Measurements from ENCODE around the gene MRPS35. TPM values are rescaled to one million over a fixed set of nuclear protein-coding genes. Genes with fewer than 3 reads are reported as not detected.

The MRPS35 gene
- total RNA-seq, 1 donor from 2014 or later: 41.1 TPM

DNA sequence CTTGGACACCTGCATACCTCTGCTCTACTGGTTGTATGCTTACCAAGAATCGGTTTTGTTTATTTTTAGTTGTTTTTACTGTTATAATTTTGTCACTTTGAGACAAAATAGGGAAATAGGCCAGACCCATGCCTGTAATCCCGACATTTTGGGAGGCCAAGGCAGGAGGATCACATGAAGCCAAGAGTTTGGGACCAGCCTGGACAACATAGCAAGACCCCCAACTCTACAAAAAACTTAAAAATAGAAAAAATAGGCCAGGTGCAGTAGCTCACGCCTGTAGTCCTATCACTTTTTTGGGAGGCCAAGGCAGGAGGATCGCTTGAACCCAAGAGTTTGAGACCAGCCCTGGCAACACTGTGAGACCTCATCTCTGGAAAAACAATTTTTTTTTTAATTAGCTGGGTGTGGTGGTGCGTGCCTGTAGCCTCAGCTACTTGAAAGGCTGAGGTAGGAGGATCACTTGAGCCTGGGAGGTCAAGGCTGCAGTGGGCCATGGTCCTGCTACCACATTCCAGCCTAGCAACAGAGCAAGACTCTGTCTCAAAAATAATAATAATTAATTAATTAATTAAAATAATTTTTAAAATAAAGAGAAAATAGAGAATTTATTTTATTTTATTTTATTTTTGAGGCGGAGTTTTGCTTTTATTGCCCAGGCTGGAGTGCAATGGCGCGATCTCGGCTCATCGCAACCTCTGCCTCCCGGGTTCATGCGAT, 1.3 kb upstream of the MRPS35 start:
- no peak overlapping the region for H3K27ac Mint-ChIP-seq
- H3K27me3 Mint-ChIP-seq: peaks cover 7% of the 10 kb centered on the region
- peaks cover 12% of the 10 kb centered on the region for H3K4me1 Mint-ChIP-seq (ENCODE audit: unreplicated experiment)
- peaks cover 23% of the 10 kb centered on the region for H3K36me3 Mint-ChIP-seq
- TF ChIP-seq, protein P1, sequence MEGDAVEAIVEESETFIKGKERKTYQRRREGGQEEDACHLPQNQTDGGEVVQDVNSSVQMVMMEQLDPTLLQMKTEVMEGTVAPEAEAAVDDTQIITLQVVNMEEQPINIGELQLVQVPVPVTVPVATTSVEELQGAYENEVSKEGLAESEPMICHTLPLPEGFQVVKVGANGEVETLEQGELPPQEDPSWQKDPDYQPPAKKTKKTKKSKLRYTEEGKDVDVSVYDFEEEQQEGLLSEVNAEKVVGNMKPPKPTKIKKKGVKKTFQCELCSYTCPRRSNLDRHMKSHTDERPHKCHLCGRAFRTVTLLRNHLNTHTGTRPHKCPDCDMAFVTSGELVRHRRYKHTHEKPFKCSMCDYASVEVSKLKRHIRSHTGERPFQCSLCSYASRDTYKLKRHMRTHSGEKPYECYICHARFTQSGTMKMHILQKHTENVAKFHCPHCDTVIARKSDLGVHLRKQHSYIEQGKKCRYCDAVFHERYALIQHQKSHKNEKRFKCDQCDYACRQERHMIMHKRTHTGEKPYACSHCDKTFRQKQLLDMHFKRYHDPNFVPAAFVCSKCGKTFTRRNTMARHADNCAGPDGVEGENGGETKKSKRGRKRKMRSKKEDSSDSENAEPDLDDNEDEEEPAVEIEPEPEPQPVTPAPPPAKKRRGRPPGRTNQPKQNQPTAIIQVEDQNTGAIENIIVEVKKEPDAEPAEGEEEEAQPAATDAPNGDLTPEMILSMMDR (conservative IDR thresholded peaks at IDR 0.05): no peak
- no peak for DNase-seq (ENCODE audit: extremely low spot score, unreplicated experiment)
- no peaks in the 10 kb centered on the region for H3K9me3 Mint-ChIP-seq
- H3K4me3 Mint-ChIP-seq: no peak overlapping the region

DNA sequence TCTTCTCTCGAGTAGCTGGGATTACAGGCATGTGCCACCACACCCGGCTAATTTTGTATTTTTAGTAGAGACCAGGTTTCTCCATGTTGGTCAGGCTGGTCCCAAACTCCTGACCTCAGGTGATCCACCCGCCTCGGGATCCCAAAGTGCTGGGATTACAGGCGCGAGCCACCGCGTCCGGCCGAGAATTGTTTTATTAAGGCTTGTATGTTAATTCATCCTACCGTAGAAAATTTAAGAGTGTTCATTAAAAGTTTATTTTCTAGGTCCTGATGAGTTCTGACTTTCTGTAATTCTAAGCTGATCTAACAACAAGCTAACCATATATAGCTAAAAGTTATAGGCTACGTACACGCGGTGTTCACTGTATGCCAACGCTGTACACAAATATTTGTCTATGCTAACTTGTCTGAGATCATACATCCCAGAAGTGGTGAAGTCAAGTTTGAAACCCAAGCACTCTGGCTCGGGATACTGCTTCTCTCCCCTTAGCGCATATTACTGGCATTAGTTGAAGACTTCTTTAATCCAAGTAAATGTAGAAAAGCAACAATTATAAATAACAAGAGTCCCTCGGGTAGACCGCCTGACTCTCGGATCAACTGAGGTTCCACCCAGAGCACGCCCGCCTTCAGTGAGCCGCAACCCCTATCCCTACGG, 570 bp upstream of the MRPS35 start:
- Mint-ChIP-seq H3K4me1 (ENCODE audit: unreplicated experiment) (peaks cover 12% of the 10 kb centered on the region), H3K27me3 (peaks cover 7% of the 10 kb centered on the region), H3K4me3 (peak overlapping the region; percentile 96), H3K9me3 (no peaks in the 10 kb centered on the region), H3K36me3 (peaks cover 28% of the 10 kb centered on the region), H3K27ac (peak overlapping the region; percentile 93)
- DNase-seq (ENCODE audit: extremely low spot score, unreplicated experiment): no peak
- TF ChIP-seq, protein P1 (conservative IDR thresholded peaks at IDR 0.05): no peak

DNA sequence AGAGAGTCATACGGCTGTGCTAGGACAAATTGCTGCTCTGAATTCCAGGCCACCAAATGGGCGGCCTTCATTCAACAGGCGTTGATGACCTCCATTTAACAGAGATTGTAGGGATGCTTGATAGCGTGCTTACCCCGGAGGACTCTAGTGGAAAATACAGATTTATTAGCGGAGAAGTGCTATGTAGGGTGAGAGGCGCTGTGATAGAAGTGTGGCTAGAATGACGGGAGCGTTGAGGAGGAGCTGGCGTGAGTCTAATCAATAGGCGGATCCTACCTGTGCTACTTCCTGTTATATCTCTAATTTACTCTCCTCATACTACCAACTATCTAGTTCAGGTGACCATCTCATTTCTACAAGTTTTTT, 668 bp downstream of the MRPS35 start:
- peak overlapping the region; percentile 96 for H3K4me3 Mint-ChIP-seq
- peaks cover 7% of the 10 kb centered on the region for H3K27me3 Mint-ChIP-seq
- H3K4me1 Mint-ChIP-seq (ENCODE audit: unreplicated experiment): peaks cover 12% of the 10 kb centered on the region
- no peak for DNase-seq (ENCODE audit: extremely low spot score, unreplicated experiment)
- peaks cover 33% of the 10 kb centered on the region for H3K36me3 Mint-ChIP-seq
- no peaks in the 10 kb centered on the region for H3K9me3 Mint-ChIP-seq
- peak overlapping the region; percentile 93 for H3K27ac Mint-ChIP-seq
- TF ChIP-seq, protein P1 (conservative IDR thresholded peaks at IDR 0.05): no peak

DNA sequence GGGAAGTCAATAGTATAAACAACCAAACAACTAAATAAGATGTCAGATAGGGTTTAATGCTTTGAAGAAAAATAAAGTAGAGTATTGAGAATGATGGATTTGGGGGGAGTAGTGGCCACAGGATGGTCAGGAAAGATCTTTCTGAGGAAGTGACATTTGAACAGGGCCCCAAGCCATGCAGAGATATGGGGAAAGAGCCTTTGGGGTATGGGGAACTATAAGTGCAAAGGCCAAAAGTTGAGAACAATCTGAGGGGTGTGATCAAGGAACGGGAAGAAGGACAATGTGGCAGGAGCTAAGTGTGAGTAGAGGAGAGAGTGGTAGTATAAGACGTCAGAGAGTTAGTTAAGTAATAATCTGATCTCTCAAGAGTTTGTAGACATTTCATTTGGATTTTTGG, 1.3 kb downstream of the MRPS35 start:
- no peak for DNase-seq (ENCODE audit: extremely low spot score, unreplicated experiment)
- peaks cover 12% of the 10 kb centered on the region for H3K4me1 Mint-ChIP-seq (ENCODE audit: unreplicated experiment)
- H3K27ac Mint-ChIP-seq: peak overlapping the region; percentile 93
- peaks cover 7% of the 10 kb centered on the region for H3K27me3 Mint-ChIP-seq
- H3K4me3 Mint-ChIP-seq: peak overlapping the region; percentile 96
- peaks cover 35% of the 10 kb centered on the region for H3K36me3 Mint-ChIP-seq
- H3K9me3 Mint-ChIP-seq: no peaks in the 10 kb centered on the region
- TF ChIP-seq, protein P1 (conservative IDR thresholded peaks at IDR 0.05): no peak

DNA sequence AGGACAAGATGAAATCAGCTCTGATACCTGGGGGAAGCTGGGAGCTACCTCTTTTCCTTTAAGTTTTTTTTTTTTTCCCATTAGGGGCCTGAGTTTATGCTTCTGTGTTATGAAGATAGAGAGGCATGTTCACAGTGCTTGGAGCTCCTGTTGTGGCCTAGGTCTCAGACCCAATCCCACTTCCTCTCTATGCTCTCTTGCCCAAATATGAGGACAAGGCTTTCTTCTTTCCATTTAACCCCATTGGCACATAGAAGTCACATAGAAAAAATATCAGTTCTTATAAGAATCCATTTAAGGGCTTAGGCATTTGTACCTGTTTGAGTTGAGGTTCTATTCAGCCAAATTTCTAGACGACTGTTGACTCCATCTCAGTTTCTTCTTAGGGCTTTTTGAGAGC, 12.6 kb downstream of the MRPS35 start:
- H3K9me3 Mint-ChIP-seq: no peaks in the 10 kb centered on the region
- no peaks in the 10 kb centered on the region for H3K27me3 Mint-ChIP-seq
- no peak overlapping the region for H3K4me3 Mint-ChIP-seq
- H3K4me1 Mint-ChIP-seq (ENCODE audit: unreplicated experiment): no peaks in the 10 kb centered on the region
- peaks cover 40% of the 10 kb centered on the region for H3K36me3 Mint-ChIP-seq
- TF ChIP-seq, protein P1 (conservative IDR thresholded peaks at IDR 0.05): no peak
- no peak overlapping the region for H3K27ac Mint-ChIP-seq
- DNase-seq (ENCODE audit: extremely low spot score, unreplicated experiment): no peak

Data from type B pancreatic cell (in vitro differentiated cells).